Kidney epithelial cell (primary cell): ENCODE measurements around the gene KLK7. TPM values are rescaled to one million over a fixed set of nuclear protein-coding genes. Genes with fewer than 3 reads are reported as not detected.
"Not testable (repeated sequence)": the region's sequence is repeated elsewhere in the genome, so short reads cannot be mapped to it uniquely, and the experiment has no call there.

ENCODE experiments used
- DNase-seq: peaks from one replicate; pipeline ENCODE4 v3.0.0-alpha.2; 2010; ENCODE audit warnings: low read depth
- H3K27me3 ChIP-seq: 2 replicates; pipeline ENCODE4 v1.6.0; 2011; ENCODE audit warnings: low read length; ENCODE audit not compliant: control insufficient read depth, insufficient read depth
- H3K36me3 ChIP-seq: 2 replicates; pipeline ENCODE4 v1.5.1; 2011; ENCODE audit warnings: low read length; ENCODE audit not compliant: control insufficient read depth, insufficient read depth
- H3K4me3 ChIP-seq: 2 replicates; pipeline ENCODE4 v1.5.1; 2011; ENCODE audit warnings: low read depth, mild to moderate bottlenecking, control low read depth, low read length
- CTCF ChIP-seq: IDR thresholded peaks from 2 replicates; pipeline ENCODE4 v1.5.1; 2011; ENCODE audit warnings: mild to moderate bottlenecking, moderate library complexity, low read length, control low read depth, inconsistent platforms; ENCODE audit not compliant: insufficient read depth, poor library complexity, severe bottlenecking
- total RNA-seq: library from RNA; depleted of rRNA; stranded (reverse); fragments of >200 nt; gene quantifications from 2 replicates; pipeline ENCODE4 v1.2.3, GENCODE V29; 2015

Gene KLK7
- total RNA-seq, 1 donor from 2014 or later, result 18.7 TPM

- no peak for DNase-seq
- peaks cover 3% of the 10 kb centered on the region for H3K27me3 ChIP-seq
Observed at GRCh38 chr19:50998061-50998460, 14.3 kb upstream of the KLK7 start.

GRCh38 chr19:50994129-50994528, 10.4 kb upstream of the KLK7 start:
- H3K4me3 ChIP-seq, result no peak overlapping the region
- TF ChIP-seq CTCF, result no peak
- DNase-seq, result no peak
- no peaks in the 10 kb centered on the region for H3K36me3 ChIP-seq
- no peaks in the 10 kb centered on the region for H3K27me3 ChIP-seq

More at GRCh38 chr19:50998061-50998460, 14.3 kb upstream of the KLK7 start:
- Histone ChIP-seq H3K36me3 (no peaks in the 10 kb centered on the region), H3K4me3 (no peak overlapping the region)
- no peak for TF ChIP-seq CTCF

- no peaks in the 10 kb centered on the region for H3K36me3 ChIP-seq
- no peak for TF ChIP-seq CTCF
- H3K27me3 ChIP-seq, result no peaks in the 10 kb centered on the region
- H3K4me3 ChIP-seq, result no peak overlapping the region
- DNase-seq, result no peak
Observed at GRCh38 chr19:50992666-50993035, 8.9 kb upstream of the KLK7 start.

DNA sequence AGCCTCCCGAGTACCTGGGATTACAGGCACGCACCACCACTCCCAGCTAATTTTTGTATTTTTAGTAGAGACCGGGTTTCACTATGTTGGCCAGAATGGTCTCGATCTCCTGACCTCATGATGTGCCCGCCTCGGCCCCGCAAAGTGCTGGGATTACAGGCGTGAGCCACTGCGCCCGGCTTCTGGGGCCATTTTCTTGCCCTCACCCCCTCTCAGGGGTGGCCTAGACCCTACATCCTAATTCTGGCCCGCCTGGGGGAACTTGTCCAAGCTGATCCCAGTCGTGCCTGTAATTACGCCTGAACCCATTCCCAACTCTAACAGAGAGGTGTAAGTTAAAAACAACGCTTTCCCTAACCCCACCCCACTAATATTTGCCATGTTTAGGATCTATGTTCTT, 699 bp upstream of the KLK7 start:
- not testable (repeated sequence) for H3K36me3 ChIP-seq, DNase-seq, H3K4me3 ChIP-seq, H3K27me3 ChIP-seq

DNA sequence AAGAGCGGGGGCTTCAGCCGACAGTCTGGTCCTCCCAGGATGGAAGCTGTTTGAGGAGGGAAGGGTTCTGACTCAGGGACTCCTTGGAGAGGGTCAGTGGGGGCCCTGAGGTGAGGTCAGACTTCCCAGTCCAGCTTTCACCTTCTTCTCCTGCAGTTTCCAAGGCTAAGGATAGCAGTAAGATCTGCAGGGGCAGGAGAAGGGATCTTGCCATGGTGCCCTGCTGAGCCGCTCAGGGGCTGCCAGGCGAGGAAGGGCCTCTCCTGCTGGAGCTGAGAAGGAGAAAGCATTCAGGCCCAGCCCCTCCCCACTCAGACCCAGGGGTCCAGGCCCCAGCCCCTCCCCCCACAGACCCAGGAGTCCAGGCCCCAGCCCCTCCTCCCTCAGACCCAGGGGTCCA, 1.5 kb downstream of the KLK7 start:
- Histone ChIP-seq H3K36me3 (no peaks in the 10 kb centered on the region), H3K4me3 (no peak overlapping the region), H3K27me3 (peaks cover 2% of the 10 kb centered on the region)
- DNase-seq, result no peak
- no peak for TF ChIP-seq CTCF

GRCh38 chr19:50981587-50982146, 2.0 kb downstream of the KLK7 start:
- Histone ChIP-seq H3K4me3 (no peak overlapping the region), H3K36me3 (no peaks in the 10 kb centered on the region), H3K27me3 (peaks cover 2% of the 10 kb centered on the region)
- no peak for TF ChIP-seq CTCF
- no peak for DNase-seq
